Omental fat pad (tissue), 4 donors: Measurements from ENCODE around the gene AIDA. TPM values are rescaled to one million over a fixed set of nuclear protein-coding genes. Genes with fewer than 3 reads are reported as not detected.

ENCODE experiments used
- ATAC-seq: fragments of 150-250 bp; one replicate; pipeline ENCODE4 v1.9.1; 2016; ENCODE audit warnings: mild to moderate bottlenecking, moderate library complexity; ENCODE audit not compliant: low FRiP score
- DNase-seq: peaks from one replicate; pipeline ENCODE4 v3.0.0-alpha.2; 2019; ENCODE audit warnings: low spot score
- total RNA-seq, 4 donors: library from RNA; depleted of rRNA; stranded (reverse); fragments of >200 nt; gene quantifications; one replicate each; pipeline ENCODE4 v1.1.0, GENCODE V29; 2016
- TF ChIP-seq, protein P1 (sequence below), 3 donors: fragments of 450-650 bp; IDR thresholded peaks; one replicate each; pipeline ENCODE4 v1.5.1; 2016 to 2017; ENCODE audit warnings: antibody characterized with exemption in 3 of 3, mild to moderate bottlenecking in 3 of 3, moderate library complexity in 2 of 3

Gene AIDA
- 100 to 1,000 TPM in 2 of 4 donors, 10 to 100 TPM in 2; 66.7 to 117 (median 88.4) TPM for total RNA-seq

DNA sequence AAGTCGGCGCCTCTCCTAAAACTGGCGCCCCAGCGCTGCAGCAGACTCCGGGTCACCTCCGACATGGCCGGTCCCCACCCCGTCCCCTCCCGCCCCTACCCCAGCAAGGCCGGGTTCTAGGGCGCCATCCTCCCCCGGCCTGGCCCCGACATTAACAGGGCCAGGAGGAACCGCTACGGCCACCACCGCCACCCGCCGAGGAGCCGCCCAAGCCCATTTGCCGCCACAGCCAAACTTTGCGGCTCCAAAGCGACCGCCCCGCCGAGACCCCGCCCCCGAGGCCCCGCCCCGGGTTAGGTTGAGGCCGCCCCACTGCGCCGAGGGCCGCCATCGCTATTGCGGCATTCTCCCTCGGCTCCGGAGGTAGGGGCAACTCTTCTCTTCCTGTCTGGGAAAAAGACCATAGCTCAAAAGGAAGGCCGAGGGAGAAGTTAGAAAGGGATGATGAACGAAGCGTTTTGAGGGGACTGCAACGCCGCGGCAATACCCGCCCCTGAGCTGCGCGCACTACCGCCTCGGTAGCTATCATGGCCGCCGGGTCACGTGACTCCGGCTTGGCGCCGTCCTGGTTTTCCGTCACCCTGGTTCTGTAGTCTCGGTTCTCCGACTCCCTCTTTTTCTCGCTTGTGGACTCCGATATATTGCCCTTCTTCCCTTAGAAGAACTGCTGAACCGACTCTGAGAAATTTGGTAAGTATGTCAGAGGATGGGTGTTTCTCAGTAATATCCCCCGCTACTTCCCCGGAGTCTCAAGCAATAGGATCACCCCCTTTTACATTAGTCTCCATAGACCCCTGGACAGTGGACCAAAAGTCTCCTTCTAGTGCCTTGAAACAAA is at the start of gene AIDA, which contains the start of gene BROX:
AIDA (minus strand) TSS at position 239 of the 838 bp plus-strand sequence; CDS start at position 65, 174 bp downstream.
BROX (plus strand) TSS at position 312 of the 838 bp plus-strand sequence. CDS start 3,136 bp downstream, outside the sequence.
- TF ChIP-seq, protein P1, sequence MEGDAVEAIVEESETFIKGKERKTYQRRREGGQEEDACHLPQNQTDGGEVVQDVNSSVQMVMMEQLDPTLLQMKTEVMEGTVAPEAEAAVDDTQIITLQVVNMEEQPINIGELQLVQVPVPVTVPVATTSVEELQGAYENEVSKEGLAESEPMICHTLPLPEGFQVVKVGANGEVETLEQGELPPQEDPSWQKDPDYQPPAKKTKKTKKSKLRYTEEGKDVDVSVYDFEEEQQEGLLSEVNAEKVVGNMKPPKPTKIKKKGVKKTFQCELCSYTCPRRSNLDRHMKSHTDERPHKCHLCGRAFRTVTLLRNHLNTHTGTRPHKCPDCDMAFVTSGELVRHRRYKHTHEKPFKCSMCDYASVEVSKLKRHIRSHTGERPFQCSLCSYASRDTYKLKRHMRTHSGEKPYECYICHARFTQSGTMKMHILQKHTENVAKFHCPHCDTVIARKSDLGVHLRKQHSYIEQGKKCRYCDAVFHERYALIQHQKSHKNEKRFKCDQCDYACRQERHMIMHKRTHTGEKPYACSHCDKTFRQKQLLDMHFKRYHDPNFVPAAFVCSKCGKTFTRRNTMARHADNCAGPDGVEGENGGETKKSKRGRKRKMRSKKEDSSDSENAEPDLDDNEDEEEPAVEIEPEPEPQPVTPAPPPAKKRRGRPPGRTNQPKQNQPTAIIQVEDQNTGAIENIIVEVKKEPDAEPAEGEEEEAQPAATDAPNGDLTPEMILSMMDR (IDR thresholded peaks at IDR 0.05) = no peak
- ATAC-seq (peak; percentile 87), DNase-seq (peak; percentile 88)

GRCh38 chr1:222761083-222761482 is 48.8 kb upstream of the AIDA start:
- ATAC-seq = no peak
- DNase-seq = no peak
- TF ChIP-seq, protein P1 (IDR thresholded peaks at IDR 0.05) = no peak

DNA sequence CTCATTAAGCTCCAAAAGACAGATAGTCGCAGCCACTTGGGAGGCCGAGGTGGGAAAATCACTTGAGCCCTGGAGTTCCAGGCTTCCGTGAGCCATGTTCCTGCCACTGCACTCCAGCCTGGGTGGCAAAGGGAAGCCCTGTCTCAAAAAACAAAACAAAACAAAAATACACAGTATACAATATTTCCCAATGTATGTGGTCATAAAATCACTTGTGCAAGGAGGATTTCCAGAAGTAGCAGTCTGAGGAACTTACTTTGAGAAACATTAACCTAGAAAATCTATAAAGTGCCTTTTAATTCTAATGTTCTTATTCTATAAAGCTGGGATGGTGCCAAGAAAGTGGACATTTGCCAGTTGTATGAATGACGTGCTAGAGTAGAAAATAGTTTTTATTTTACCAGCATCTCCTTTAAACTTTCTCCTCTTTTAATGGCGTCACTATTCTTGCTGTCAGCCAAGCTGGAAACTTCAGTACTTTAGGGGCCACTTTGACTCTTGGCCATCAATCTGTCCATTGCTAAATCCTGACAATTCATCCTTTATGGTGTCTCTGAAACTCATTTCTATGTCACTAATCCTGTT is 47.3 kb upstream of the AIDA start:
- TF ChIP-seq, protein P1 (IDR thresholded peaks at IDR 0.05) = no peak
- DNase-seq (no peak), ATAC-seq (no peak)

DNA sequence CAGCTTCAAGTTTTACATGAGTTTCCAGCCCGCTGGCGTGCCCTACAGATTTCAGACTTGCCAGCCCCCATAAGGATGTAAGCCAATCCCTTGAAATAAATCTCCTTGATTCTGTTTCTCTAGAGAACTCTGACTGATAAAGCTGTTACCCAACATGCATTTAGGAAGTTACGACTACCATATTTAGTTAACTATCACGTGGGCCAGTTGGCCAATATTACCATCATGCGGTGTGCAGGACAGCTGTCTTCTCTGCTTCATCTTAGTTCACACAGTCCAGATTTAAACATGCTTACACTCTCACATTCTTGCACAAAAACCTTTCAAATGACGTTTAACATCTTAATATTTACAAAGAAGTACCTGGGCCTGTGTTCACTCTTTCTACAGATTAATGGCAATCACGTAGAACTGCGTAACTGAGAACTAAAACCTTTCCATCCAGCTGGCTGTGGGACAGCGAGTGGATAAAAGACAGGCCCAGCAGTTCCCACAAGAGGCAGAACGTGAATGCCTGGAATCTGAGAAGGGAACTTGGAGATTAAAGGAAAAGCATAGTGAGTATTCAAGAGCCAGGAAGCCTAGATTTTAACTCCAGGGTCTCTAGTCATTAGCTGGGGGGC is 45.5 kb upstream of the AIDA start:
- TF ChIP-seq, protein P1 (IDR thresholded peaks at IDR 0.05) = no peak
- ATAC-seq (no peak), DNase-seq (no peak)

GRCh38 chr1:222754366-222755139 is 42.3 kb upstream of the AIDA start:
- DNase-seq (no peak), ATAC-seq (peak; percentile 88)
- TF ChIP-seq, protein P1 (IDR thresholded peaks at IDR 0.05) = no peak

DNA sequence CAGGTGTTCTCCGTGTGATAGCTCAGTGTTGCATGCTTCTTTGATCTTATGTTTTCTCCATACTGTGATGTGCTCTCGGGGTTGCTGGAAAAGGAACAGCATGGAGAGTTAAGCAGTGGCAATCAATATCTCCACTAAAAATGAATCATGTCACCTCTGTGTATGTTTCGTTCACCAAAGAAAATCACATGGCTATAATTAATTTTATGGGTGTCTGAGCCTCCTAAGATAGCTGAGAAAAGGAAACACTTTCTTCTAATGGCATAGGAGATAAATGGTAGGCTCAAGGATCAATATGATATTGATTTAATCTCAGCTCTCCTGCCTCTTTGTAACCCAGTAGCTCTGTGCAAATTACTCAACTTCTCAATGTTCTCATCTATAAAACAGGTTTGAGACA is 39.0 kb upstream of the AIDA start:
- DNase-seq = no peak
- TF ChIP-seq, protein P1 (IDR thresholded peaks at IDR 0.05) = no peak
- ATAC-seq = no peak
